Liver (tissue), 3 donors: Measurements from ENCODE around the gene MAN2B2.

Experiments used
- CTCF ChIP-seq: fragments of 150-350 bp; IDR thresholded peaks from 2 replicates; pipeline ENCODE4 v1.5.1; 2017; ENCODE audit warnings: improper control_type of control experiment, low read depth, low read length; ENCODE audit not compliant: missing input control
- EGR1 ChIP-seq, 2 donors: IDR thresholded peaks; 2 replicates each; pipeline ENCODE4 v1.6.1; 2016 to 2018; ENCODE audit warnings: antibody characterized with exemption in 2 of 2, low read depth in 2 of 2
- FOXA1 ChIP-seq: IDR thresholded peaks from 2 replicates; pipeline ENCODE4 v1.6.1; 2016; ENCODE audit warnings: antibody characterized with exemption
- GABPA ChIP-seq, 2 donors: IDR thresholded peaks in 1 of 2; conservative IDR thresholded peaks in 1 of 2; 2 replicates each; pipeline ENCODE4 v1.6.1; 2016; ENCODE audit warnings: antibody characterized with exemption in 2 of 2, mild to moderate bottlenecking in 1 of 2, moderate library complexity in 1 of 2
- JUND ChIP-seq, 2 donors: IDR thresholded peaks; 2 replicates each; pipeline ENCODE4 v1.6.1; 2016; ENCODE audit warnings: antibody characterized with exemption in 2 of 2
- MAX ChIP-seq: IDR thresholded peaks from 2 replicates; pipeline ENCODE4 v1.6.1; 2016; ENCODE audit warnings: antibody characterized with exemption
- RAD21 ChIP-seq, 2 donors: IDR thresholded peaks; 2 replicates each; pipeline ENCODE4 v1.6.1; 2016; ENCODE audit warnings: antibody characterized with exemption in 2 of 2, mild to moderate bottlenecking in 2 of 2
- REST ChIP-seq: IDR thresholded peaks from 2 replicates; pipeline ENCODE4 v1.6.1; 2016; ENCODE audit warnings: antibody characterized with exemption, mild to moderate bottlenecking
- RXRA ChIP-seq, 2 donors: IDR thresholded peaks; 2 replicates each; pipeline ENCODE4 v1.6.1; 2017 to 2018; ENCODE audit warnings: antibody characterized with exemption in 2 of 2, mild to moderate bottlenecking in 1 of 2
- SP1 ChIP-seq: IDR thresholded peaks from 2 replicates; pipeline ENCODE4 v1.6.1; 2018; ENCODE audit warnings: antibody characterized with exemption, mild to moderate bottlenecking
- TAF1 ChIP-seq: conservative IDR thresholded peaks from 2 replicates; pipeline ENCODE4 v1.6.1; 2016; ENCODE audit warnings: antibody characterized with exemption, mild to moderate bottlenecking
- YY1 ChIP-seq: IDR thresholded peaks from 2 replicates; pipeline ENCODE4 v1.6.1; 2016; ENCODE audit warnings: antibody characterized with exemption, mild to moderate bottlenecking
- donor health status: healthy.
- donor health status: healthy.

- TF ChIP-seq CTCF (no peak), RXRA (IDR thresholded peaks at IDR 0.05) (no peak), YY1 (no peak), MAX (no peak), RAD21 (IDR thresholded peaks at IDR 0.05) (no peak), REST (no peak), EGR1 (IDR thresholded peaks at IDR 0.05; ENCODE audit: low read depth in 2 of 2) (no peak), JUND (IDR thresholded peaks at IDR 0.05) (no peak), GABPA (IDR thresholded peaks at IDR 0.05 in 1 of 2, conservative IDR thresholded peaks at IDR 0.05 in 1 of 2) (no peak), SP1 (no peak), FOXA1 (no peak), TAF1 (no peak)
Measured at GRCh38 chr4:6589444-6589843, 14.5 kb downstream of the MAN2B2 start.
